HG03095 (cell line): ENCODE data around the gene C16orf46.
"Not testable (repeated sequence)": the region's sequence is repeated elsewhere in the genome, so short reads cannot be mapped to it uniquely, and the experiment has no call there.

Source experiments
- ATAC-seq: cut with Tn5 transposase; IDR thresholded peaks from one replicate; pipeline ENCODE4 v1.9.1; 2021; ENCODE audit warnings: moderate library complexity; ENCODE audit not compliant: unreplicated experiment

The C16orf46 gene

DNA sequence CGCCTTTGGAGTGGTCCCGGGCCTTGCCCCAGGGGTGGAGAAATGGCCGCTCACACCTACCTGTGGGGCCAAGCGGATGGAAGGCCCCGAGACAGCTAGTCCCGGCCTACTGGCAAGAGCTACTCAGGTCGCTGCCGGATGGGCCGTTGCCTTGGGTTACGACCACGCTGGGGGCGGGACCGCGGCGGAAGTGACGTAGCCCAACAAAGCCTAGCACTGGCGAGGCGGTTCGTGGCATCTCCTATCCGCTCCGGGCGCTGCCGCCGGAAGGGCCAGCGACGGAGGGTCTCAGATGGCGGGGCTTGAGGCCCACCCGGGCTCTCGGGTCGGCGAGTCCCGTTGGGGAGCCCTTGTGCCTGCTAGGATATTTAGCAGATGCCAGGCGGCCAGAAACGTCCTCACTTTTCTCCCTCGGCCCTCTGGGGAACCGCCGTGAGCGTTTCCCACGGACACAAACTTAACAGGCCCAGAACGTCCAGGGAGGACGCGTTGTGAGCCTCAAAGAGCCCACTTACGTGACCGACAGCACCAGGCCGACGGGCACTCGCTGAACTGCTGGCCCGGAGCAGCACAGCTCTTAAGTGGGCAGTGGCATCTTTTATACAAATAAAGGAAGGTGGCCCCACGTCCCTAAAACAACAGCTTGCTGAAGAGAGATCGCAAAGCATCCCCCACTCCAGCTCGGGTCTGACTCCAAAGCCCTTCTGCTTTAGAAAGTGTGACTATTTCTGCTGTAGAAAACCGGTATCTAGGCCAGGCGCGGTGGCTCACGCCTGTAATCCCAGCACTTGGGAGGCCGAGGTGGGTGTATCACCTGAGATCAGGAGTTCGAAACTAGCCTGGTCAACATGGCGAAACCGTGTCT, at the start of gene C16orf46:
TSS of gene C16orf46 (minus strand) at position 163 of the 865 bp plus-strand sequence. CDS start 13,283 bp downstream, outside the sequence.
- peak; percentile 95 for ATAC-seq

DNA sequence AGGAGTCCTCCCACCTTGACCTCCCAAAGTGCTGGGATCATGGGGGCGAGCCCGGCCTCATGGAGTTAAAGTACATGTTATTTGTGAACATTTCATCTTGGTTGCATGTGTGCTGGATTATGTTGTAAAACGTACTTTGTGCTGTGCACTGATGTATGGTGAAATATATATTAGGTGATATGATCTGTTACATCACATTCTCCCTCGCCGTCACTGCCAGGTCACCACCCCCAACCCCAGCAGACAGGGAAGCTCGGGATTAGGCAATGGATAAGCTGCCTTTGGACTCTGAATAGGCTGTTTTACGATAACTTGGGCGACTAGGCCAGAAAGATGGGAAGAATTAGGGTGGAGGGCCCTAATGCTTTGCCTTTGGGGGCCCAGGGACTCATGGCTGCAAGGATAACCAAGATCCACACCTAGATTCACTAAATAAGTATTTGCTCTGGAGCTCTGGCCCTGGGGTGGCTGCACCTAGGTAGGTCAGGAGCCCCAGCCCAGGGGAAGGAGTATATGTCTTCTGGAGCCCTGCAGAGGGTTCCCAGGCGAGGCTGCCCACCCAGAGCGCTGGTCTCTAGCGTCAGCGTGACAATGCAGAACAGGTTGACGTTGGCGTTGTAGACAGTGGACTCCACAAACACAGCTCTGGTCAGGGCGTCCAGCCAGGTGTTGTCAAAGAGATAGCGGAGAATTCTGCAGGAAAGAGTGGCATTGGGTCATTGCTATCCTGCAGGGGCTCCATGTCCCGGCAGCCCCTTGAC, 46.2 kb upstream of the C16orf46 start:
- no peak for ATAC-seq

DNA sequence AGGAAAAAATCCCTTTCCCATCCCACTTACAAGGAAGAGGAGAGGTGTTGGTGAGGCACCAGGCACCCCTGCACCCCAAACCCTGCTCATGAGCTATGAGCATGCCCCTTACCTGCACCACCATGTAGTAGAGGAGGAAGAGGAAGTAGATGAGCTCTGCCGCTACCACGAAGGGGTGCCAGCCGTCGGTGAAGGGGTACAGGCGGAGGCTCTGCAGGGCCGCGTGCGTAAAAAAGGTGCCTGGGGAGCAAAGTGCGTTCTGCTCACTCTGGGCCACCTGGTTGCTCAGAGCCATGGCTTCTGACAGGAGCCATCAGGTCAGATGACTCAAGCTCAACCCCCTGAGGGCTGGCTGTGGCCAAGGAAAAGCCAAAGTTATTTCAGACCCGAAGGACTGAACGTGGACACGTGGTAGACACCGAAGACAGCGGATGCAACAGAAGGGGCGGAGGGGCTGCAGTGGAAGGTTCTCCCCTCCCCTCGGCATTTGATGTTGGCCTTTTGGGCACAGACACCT, 44.5 kb upstream of the C16orf46 start:
- ATAC-seq, result no peak

DNA sequence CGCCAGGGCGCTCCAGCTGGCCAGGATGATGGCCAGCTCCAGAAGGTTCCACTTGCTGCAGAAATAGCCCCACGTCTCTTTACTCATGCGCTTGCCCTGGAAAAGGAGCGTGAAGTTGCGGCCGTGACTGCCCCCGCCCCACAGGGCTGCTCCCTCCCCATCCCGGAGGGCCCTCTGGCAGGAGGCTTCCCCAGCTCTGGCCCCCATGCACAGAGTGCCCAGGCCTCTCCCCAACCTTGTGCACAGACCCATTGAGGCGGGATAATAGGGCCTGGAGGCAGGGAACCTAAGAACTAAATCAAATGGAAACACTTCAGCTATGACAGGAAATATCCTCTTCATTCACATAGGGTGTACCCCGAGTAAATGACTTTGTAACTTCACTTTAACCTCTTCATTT, 40.4 kb upstream of the C16orf46 start:
- no peak for ATAC-seq

- no peak for ATAC-seq
Observed at GRCh38 chr16:81116285-81116684, 39.2 kb upstream of the C16orf46 start.

DNA sequence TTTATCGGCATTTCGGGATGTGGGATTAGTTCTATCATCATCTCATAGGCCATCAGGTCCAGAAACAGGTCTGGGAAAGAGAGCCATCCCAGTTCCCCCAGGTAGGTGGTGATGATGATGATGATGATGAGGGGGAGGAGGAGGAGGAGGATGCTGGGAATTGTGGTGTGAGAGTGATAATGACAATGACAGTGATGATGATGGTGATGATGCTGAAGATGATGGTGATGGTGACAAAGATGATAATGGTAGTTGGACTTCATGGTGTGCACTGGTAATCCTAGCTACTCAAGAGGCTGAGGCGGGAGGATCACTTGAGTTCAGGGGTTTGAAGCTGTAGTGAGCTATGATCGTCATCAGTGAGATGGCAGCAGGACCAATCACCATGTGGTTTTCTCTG, 35.4 kb upstream of the C16orf46 start:
- ATAC-seq, result no peak

- not testable (repeated sequence) for ATAC-seq
Observed at GRCh38 chr16:81109274-81109673, 32.2 kb upstream of the C16orf46 start.

DNA sequence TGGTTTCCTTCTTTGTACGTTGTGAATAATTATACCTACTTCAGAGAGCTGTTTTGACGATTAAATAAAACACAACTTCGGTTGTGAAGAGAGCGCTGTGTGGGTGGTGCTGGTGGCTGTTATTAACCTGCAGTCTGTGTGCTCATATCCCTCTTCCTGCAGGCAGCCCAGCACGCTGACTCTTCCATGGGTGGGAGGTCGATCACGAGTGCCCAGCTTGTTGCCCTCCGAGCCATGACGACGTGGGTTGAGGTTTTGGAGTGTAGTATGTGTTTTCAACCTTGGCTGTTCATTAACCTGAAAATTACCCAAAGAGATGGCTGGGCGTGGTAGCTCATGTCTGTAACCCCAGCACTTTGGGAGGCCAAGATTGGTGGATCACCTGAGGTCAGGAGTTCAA, 30.5 kb upstream of the C16orf46 start:
- ATAC-seq, result no peak

DNA sequence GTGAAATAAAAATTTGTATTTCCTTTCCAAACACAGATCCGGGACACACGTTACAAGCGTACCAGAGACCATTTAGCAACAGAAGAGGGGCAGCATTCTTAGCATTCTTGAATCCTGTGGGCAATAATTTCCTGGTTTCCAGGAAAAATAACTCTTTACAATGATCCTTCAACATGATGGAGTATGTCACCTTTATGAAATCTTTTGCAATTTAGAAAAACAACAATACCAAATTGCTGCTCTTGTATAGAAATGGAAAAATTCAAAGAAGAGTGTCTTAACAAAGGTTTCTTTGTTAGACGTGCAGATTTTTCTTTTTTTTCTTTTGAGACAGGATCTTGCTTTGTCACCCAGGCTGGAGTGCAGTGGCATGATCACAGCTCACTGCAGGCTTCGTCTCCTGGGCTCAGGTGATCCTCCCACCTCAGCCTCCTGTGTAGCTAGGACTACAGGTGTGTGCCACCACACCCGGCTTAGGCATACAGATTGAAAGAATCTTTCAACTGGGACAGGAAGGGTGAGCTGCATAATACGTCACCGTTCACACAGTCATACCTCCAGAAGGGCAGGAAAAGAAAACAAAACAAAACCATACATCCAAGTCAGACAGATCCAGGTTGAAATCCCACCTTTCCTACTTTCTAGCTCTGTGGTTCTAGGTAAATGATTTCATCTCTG, 29.9 kb upstream of the C16orf46 start:
- no peak for ATAC-seq

DNA sequence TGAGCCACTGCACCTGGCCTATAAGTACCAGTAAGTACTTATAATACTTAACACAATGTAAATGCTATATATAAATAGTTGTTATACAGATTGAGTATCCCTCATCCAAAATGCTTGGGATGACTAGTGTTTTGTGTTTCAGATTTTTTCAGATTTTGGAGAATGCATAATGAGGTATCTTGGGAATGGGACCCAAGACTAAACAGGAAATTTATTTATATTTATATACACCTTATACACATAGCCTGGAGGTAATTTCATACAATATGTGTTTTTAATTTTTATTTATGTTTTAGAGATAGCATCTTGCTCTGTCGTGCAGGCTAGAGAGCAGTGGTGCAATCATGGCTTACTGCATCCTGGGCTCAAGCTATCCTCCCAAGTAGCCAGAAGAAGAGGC, 28.9 kb upstream of the C16orf46 start:
- ATAC-seq, result no peak

- ATAC-seq, result no peak
Observed at GRCh38 chr16:81101702-81102101, 24.7 kb upstream of the C16orf46 start.

GRCh38 chr16:81099958-81100357, 22.9 kb upstream of the C16orf46 start:
- ATAC-seq, result no peak

DNA sequence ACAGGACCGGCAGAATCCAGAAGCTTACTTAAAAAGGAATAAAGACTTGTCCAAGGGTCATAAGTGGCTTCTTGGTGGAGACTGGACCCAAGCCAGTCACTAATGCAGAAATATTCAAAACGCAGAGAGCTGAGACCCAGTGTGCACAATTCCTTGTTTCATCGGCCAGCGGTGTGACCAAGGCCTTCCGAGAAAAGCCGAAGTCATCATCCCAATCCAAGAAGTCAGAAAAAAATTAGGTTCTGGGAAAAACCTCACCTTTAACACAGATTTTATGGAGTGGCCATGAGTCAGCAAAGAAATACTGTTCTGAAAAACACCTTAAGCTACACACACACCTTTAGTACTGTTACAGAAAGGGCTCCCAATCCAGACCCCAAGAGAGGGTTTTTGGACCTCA, 20.2 kb upstream of the C16orf46 start:
- no peak for ATAC-seq

DNA sequence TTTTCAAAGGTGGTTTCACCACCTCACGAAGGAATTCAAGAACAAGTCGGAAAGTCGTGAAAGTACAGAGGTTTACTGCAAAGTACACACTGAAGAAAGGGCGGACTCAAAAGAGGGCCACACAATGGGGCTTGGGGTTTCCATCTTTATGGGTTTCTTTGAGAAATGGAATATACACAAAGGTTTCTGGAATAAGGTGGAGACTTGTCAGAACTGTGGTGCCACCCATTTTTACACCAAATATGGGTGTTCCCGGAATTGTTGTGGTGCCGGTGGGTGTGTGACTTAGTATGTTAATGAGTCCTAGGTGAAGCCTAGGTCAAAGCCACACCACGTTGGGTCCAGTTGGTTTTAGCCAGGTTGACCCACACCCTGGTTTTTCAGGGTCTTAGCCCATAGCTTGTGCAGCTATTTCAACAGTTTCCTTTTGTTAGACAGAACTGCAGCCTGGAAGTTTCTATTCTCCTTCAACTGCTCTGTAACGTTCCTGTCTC, 19.7 kb upstream of the C16orf46 start:
- no peak for ATAC-seq

GRCh38 chr16:81095953-81096714, 19.1 kb upstream of the C16orf46 start, which contains the start of gene GCSH:
GCSH (minus strand) TSS chr16:81096395; CDS start chr16:81096278, 117 bp downstream.
- ATAC-seq, result peak; percentile 98

DNA sequence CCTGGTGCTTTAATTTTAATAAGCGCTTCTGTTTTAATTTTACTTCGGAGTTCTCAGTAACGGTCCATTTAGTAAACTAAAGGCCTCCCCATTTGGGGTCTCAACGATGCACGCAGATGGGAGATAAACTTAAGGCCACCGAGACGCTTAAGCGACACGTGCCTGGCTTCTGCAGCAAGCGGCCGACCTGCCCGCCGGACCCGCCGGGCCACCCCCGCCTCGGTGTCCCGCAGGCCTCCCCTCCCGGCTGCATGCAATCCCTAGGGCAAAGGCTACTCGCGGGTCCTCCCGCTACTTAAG, 18.6 kb upstream of the C16orf46 start:
- ATAC-seq, result no peak

GRCh38 chr16:81094771-81095251, 17.8 kb upstream of the C16orf46 start:
- no peak for ATAC-seq

GRCh38 chr16:81088836-81089235, 11.8 kb upstream of the C16orf46 start:
- no peak for ATAC-seq

- no peak for ATAC-seq
Observed at GRCh38 chr16:81081014-81081413, 4.0 kb upstream of the C16orf46 start.

DNA sequence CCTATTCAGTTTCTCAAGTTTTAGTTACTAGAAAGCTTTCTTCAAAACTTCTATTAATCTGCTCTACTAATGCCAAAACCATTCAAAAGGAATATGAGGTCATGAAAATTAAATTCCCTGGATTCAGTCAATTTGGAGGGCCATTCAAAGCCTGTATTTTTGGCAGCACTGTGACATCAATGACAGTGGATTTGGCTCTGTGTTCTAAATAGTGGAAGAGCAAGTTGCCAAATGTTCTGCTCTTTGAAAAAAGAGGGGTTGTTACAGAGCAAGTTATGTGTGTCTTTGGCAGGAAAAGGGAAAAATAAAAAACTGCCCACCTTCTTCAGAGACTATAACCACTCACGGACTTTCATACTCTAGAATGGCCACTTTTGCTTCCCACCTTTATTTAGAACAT, 3.2 kb upstream of the C16orf46 start:
- ATAC-seq, result no peak
